GM12874 (cell line): ENCODE measurements around the gene TMEM273.

Experiments
- CTCF ChIP-seq: IDR thresholded peaks from 2 replicates; pipeline ENCODE4 v1.5.1; 2011; ENCODE audit warnings: low read depth, mild to moderate bottlenecking, control low read depth, low read length, moderate library complexity; ENCODE audit not compliant: insufficient read depth

Gene TMEM273

GRCh38 chr10:49115796-49116508 is 72.2 kb downstream of the TMEM273 start:
- no peak for TF ChIP-seq CTCF

- TF ChIP-seq CTCF, result no peak
Measured at GRCh38 chr10:49115015-49115795, 73.0 kb downstream of the TMEM273 start, which contains the start of gene VSTM4. VSTM4 (minus strand) TSS chr10:49115522; CDS start chr10:49115485, 37 bp downstream.

GRCh38 chr10:49114718-49115014 is 73.5 kb downstream of the TMEM273 start:
- no peak for TF ChIP-seq CTCF

GRCh38 chr10:49113741-49114141 is 74.5 kb downstream of the TMEM273 start:
- TF ChIP-seq CTCF, result no peak

GRCh38 chr10:49112851-49113250 is 75.3 kb downstream of the TMEM273 start:
- TF ChIP-seq CTCF, result no peak

- no peak for TF ChIP-seq CTCF
Measured at GRCh38 chr10:49112098-49112497, 76.1 kb downstream of the TMEM273 start.

GRCh38 chr10:49111320-49111698 is 76.9 kb downstream of the TMEM273 start:
- no peak for TF ChIP-seq CTCF
